ENCODE measurements around the gene FAM135A.
"Not testable (repeated sequence)": the region's sequence is repeated elsewhere in the genome, so short reads cannot be mapped to it uniquely, and the experiment has no call there.

The FAM135A gene

DNA sequence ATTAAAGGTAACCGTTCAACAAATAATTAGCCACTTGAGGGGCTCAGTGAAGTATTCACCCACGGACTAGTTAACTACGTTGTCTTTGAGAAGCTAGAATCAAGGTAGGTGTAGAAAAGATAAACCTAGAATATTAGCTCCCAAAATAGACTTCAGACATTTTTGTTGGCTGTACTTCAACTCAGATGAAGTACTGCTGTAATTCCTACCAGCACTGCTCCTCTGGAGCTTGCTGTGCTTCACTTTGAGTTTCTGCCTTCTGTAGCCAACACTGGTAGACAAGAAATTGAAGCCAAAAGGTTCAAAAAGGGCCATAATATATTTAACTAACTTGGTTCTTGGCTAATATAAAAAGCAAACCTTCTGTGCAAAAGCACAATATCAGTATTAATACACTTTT, 134.6 kb downstream of the FAM135A start:
- no peaks in the 10 kb centered on the region for H3K27me3 ChIP-seq (replicated peaks; ENCODE audit: control insufficient read depth, insufficient read depth, low read length)
- TF ChIP-seq, protein P1, sequence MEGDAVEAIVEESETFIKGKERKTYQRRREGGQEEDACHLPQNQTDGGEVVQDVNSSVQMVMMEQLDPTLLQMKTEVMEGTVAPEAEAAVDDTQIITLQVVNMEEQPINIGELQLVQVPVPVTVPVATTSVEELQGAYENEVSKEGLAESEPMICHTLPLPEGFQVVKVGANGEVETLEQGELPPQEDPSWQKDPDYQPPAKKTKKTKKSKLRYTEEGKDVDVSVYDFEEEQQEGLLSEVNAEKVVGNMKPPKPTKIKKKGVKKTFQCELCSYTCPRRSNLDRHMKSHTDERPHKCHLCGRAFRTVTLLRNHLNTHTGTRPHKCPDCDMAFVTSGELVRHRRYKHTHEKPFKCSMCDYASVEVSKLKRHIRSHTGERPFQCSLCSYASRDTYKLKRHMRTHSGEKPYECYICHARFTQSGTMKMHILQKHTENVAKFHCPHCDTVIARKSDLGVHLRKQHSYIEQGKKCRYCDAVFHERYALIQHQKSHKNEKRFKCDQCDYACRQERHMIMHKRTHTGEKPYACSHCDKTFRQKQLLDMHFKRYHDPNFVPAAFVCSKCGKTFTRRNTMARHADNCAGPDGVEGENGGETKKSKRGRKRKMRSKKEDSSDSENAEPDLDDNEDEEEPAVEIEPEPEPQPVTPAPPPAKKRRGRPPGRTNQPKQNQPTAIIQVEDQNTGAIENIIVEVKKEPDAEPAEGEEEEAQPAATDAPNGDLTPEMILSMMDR (IDR thresholded peaks at IDR 0.05; ENCODE audit: insufficient read depth, low read length, poor library complexity, severe bottlenecking) = no peak
- no peak for DNase-seq (ENCODE audit: extremely low read depth, insufficient read length)
- no peak overlapping the region for H3K4me3 ChIP-seq (replicated peaks; ENCODE audit: low read depth, low read length)
- no peaks in the 10 kb centered on the region for H3K36me3 ChIP-seq (ENCODE audit: control insufficient read depth, insufficient read depth, low read length)

DNA sequence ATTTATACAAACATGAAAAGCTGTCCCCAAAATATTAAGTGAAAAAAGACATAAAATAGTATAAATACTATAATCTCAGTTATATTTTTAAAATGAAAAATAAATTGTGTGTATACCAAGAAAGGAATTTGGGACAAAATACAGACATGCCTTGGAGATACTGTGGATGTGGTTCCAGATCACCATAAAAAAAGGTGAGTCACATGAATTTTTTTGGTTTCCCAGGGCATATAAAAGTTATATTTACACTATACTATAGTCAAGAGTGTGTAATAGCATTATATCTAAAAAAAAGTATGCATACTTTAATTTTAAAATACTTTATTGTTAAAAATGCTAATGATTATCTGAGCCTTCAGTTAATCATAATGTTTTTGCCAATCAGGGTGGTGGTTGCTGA, 136.0 kb downstream of the FAM135A start:
- no peak overlapping the region for H3K4me3 ChIP-seq (replicated peaks; ENCODE audit: low read depth, low read length)
- no peaks in the 10 kb centered on the region for H3K36me3 ChIP-seq (ENCODE audit: control insufficient read depth, insufficient read depth, low read length)
- no peak for DNase-seq (ENCODE audit: extremely low read depth, insufficient read length)
- H3K27me3 ChIP-seq (replicated peaks; ENCODE audit: control insufficient read depth, insufficient read depth, low read length) = no peaks in the 10 kb centered on the region
- TF ChIP-seq, protein P1 (IDR thresholded peaks at IDR 0.05; ENCODE audit: insufficient read depth, low read length, poor library complexity, severe bottlenecking) = no peak

DNA sequence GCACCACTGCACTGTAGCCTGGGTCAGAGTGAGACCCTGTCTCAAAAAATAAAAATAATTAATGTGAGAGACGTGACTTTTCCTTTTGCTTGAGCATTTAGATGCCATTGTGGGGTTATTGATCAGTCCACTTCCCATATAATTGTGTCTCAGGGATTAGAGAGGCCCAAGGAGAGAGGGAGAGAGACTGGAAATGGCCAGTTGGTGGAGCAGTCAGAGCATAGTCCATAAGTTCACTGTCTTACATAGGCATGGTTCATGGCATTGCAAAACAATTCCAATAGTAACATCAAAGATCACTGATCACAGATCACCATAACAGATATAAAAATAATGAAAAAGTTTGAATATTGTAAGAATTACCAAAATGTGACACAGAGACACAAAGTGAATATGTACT, 138.3 kb downstream of the FAM135A start:
- no peak for DNase-seq (ENCODE audit: extremely low read depth, insufficient read length)
- H3K4me3 ChIP-seq (replicated peaks; ENCODE audit: low read depth, low read length) = no peak overlapping the region
- H3K27me3 ChIP-seq (replicated peaks; ENCODE audit: control insufficient read depth, insufficient read depth, low read length) = no peaks in the 10 kb centered on the region
- H3K36me3 ChIP-seq (ENCODE audit: control insufficient read depth, insufficient read depth, low read length) = no peaks in the 10 kb centered on the region
- TF ChIP-seq, protein P1 (IDR thresholded peaks at IDR 0.05; ENCODE audit: insufficient read depth, low read length, poor library complexity, severe bottlenecking) = no peak

DNA sequence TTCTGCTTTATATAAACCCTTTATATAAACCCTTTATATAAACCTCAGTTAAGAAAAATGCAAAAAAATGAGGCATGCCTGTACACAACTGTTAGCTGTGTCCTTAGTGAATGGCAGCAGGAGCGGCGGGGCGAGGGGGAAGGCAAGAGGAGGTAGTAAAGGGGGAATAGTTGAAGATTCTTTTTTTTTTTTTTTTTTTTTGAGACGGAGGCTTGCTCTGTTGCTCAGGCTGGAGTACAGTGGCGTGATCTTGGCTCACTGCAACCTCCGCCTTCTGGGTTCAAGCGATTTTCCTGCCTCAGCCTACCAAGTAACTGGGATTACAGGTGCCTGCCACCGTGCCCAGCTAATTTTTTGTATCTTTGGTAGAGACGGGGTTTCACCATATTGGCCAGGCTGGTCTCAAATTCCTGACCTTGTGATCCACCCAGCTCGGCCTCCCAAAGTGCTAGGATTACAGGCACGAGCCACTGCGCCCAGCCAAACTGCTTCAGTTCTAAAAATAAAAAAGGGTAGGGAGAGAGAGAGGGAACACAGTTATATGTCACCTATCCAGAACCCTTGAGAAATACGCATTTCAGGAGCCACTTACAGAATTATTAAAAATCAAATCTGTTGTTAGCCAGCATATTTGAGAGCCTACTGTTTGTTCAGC, 139.1 kb downstream of the FAM135A start:
- not testable (repeated sequence) for H3K36me3 ChIP-seq (ENCODE audit: control insufficient read depth, insufficient read depth, low read length); H3K27me3 ChIP-seq (replicated peaks; ENCODE audit: control insufficient read depth, insufficient read depth, low read length); H3K4me3 ChIP-seq (replicated peaks; ENCODE audit: low read depth, low read length); DNase-seq (ENCODE audit: extremely low read depth, insufficient read length)

DNA sequence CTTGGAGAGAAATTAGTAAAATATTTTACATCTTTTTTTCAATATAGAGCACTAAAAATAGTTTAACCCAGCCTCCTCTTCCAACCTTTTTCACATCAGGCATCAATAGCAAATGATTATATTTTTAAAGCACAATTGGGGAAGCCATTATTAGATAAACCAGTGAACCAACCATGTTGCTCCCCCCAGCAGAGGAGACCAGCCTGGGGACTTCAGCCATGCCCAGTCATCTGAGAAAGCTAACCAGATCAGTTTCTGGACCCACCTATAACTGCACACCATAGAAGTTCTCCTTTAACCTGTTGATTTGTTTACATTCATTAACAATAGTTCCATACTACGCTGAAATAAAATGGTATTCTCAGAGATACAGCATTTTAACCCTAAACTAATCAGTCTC, 139.7 kb downstream of the FAM135A start:
- Histone ChIP-seq H3K4me3 (replicated peaks; ENCODE audit: low read depth, low read length) (no peak overlapping the region), H3K36me3 (ENCODE audit: control insufficient read depth, insufficient read depth, low read length) (no peaks in the 10 kb centered on the region), H3K27me3 (replicated peaks; ENCODE audit: control insufficient read depth, insufficient read depth, low read length) (no peaks in the 10 kb centered on the region)
- no peak for DNase-seq (ENCODE audit: extremely low read depth, insufficient read length)
- TF ChIP-seq, protein P1 (IDR thresholded peaks at IDR 0.05; ENCODE audit: insufficient read depth, low read length, poor library complexity, severe bottlenecking) = no peak

DNA sequence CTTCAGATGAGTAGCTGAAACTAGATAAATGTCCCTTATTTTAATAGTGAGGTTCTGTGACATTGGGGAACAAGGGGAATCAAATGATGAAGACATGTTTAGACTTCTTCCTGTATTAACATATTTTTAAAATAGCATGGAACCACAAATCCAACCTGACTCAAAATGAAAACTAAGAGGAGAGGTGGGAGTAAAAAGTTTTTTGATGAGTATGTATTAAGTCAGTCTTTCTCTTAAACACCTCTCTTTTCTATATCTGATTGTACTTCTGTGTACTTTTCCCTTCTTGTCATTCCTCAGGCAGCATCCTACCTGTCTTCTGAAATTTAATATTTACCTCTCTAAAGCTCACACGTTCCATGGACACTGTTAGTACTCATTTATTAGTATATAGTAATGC, 144.7 kb downstream of the FAM135A start:
- DNase-seq (ENCODE audit: extremely low read depth, insufficient read length) = no peak
- Histone ChIP-seq H3K36me3 (ENCODE audit: control insufficient read depth, insufficient read depth, low read length) (no peaks in the 10 kb centered on the region), H3K27me3 (replicated peaks; ENCODE audit: control insufficient read depth, insufficient read depth, low read length) (no peaks in the 10 kb centered on the region), H3K4me3 (replicated peaks; ENCODE audit: low read depth, low read length) (no peak overlapping the region)
- TF ChIP-seq, protein P1 (IDR thresholded peaks at IDR 0.05; ENCODE audit: insufficient read depth, low read length, poor library complexity, severe bottlenecking) = no peak

DNA sequence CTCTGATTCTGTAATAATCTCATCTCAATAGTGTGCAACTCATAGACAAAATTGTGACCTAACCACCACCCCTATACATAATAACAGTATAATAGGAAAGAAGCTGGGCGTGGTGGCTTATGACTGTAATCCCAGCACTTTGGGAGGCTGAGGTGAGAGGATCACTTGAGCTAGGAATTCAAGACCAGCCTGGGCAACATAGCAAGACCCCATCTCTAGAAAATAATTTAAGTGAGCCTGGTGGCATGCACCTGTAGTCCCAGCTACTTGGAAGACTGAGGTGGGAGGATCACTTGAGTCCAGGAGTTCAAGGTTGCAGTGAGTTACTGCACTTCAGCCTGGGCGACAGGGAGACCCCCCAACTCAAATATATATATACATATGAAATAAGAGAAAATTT, 149.1 kb downstream of the FAM135A start:
- not testable (repeated sequence) for DNase-seq (ENCODE audit: extremely low read depth, insufficient read length); H3K4me3 ChIP-seq (replicated peaks; ENCODE audit: low read depth, low read length); H3K36me3 ChIP-seq (ENCODE audit: control insufficient read depth, insufficient read depth, low read length); H3K27me3 ChIP-seq (replicated peaks; ENCODE audit: control insufficient read depth, insufficient read depth, low read length)

Measured in GM06990 (cell line).